Adrenal gland (tissue), 5 donors: ENCODE data around the gene YTHDF1.

Experiments
- CTCF ChIP-seq, 6 experiments: fragments of 450-650 bp in 4 of 6; fragments of 200-600 bp in 2 of 6; sonication (generic) in 1 of 6; IDR thresholded peaks; 1 replicate in 5 of 6; 2 replicates in 1 of 6; pipeline versions ENCODE4 v1.5.1 to v1.8.0; 2016 to 2021; ENCODE audit warnings: antibody characterized with exemption in 6 of 6, mild to moderate bottlenecking in 2 of 6, moderate library complexity in 1 of 6
- POLR2A ChIP-seq, 2 donors: fragments of 450-650 bp; IDR thresholded peaks; one replicate each; pipeline ENCODE4 v1.6.1; 2017; ENCODE audit warnings: antibody characterized with exemption in 2 of 2, mild to moderate bottlenecking in 2 of 2, moderate library complexity in 1 of 2
- donor health status: DM: no; HTN: no; CAD: no.

- TF ChIP-seq CTCF (IDR thresholded peaks at IDR 0.05) = no peak
- TF ChIP-seq POLR2A (IDR thresholded peaks at IDR 0.05) = no peak
Measured at GRCh38 chr20:63253438-63254231, 37.7 kb upstream of the YTHDF1 start.
